Body of pancreas (tissue), 4 donors: ENCODE measurements around the gene AGPAT3. TPM values are rescaled to one million over a fixed set of nuclear protein-coding genes. Genes with fewer than 3 reads are reported as not detected.

ENCODE experiments used
- ATAC-seq: fragments of 150-250 bp; one replicate; pipeline ENCODE4 v1.9.1; 2016
- DNase-seq, 4 donors: peaks; one replicate each; pipeline ENCODE4 v3.0.0-alpha.2; 2019
- H3K27ac ChIP-seq, 4 donors: fragments of 200-600 bp; sonication (generic); 1 replicate in 3 of 4; 2 replicates in 1 of 4; pipeline versions ENCODE4 v1.5.1 to v1.6.1; 2016 to 2019; ENCODE audit warnings: mild to moderate bottlenecking in 1 of 4, mixed read lengths in 1 of 4, moderate library complexity in 1 of 4
- H3K27me3 ChIP-seq, 2 donors: fragments of 200-600 bp; sonication (generic); one replicate each; pipeline ENCODE4 v1.6.0; 2016; ENCODE audit warnings: mild to moderate bottlenecking in 1 of 2
- H3K36me3 ChIP-seq, 2 donors: fragments of 200-600 bp; sonication (generic); replicated peaks in 1 of 2; 2 replicates each; pipeline ENCODE4 v1.5.1; 2016; ENCODE audit warnings: low read depth in 2 of 2; ENCODE audit not compliant: insufficient read depth in 1 of 2
- H3K4me1 ChIP-seq: fragments of 200-600 bp; sonication (generic); one replicate; pipeline ENCODE4 v1.6.0; 2016
- H3K4me3 ChIP-seq, 2 donors: fragments of 200-600 bp; sonication (generic); 1 replicate in 1 of 2; 2 replicates in 1 of 2; pipeline ENCODE4 v1.5.1; 2016 to 2019
- H3K9me3 ChIP-seq, 3 donors: fragments of 200-600 bp; sonication (generic); 1 replicate in 2 of 3; 2 replicates in 1 of 3; pipeline ENCODE4 v1.5.1; 2016
- CTCF ChIP-seq, 7 experiments: fragments of 450-650 bp in 4 of 7; fragments of 200-600 bp in 3 of 7; sonication (generic) in 3 of 7; IDR thresholded peaks; one replicate each; pipeline ENCODE4 v1.5.1; 2016 to 2019; ENCODE audit warnings: antibody characterized with exemption in 7 of 7
- POLR2A ChIP-seq, 3 donors: fragments of 450-650 bp; IDR thresholded peaks; one replicate each; pipeline ENCODE4 v1.6.1; 2016; ENCODE audit warnings: antibody characterized with exemption in 3 of 3, mild to moderate bottlenecking in 2 of 3
- WGBS, 2 donors: methylation state at CpG; one replicate each; pipeline ENCODE4 v1.1.5; 2017; 5-methylcytosine and 5-hydroxymethylcytosine counted together
- intact Hi-C: fragments of 100-400 bp; cut with DNase I; formaldehyde crosslinking; loops from one replicate; pipeline ENCODE4 v1.15.1; 2023
- total RNA-seq, 2 donors: library from RNA; depleted of rRNA; stranded (reverse); fragments of >200 nt; gene quantifications; one replicate each; pipeline ENCODE4 v1.1.0, GENCODE V29; 2016

The AGPAT3 gene
- total RNA-seq: 10 to 100 TPM; 21.8 to 39.2 TPM

GRCh38 chr21:43864962-43865539, at the start of gene AGPAT3:
Gene AGPAT3, plus strand, starts transcription at chr21:43865223. Its CDS starts 94,459 bp downstream, at chr21:43959682.
- ATAC-seq (peak; percentile 23), DNase-seq (peak in 1 of 4 donors; percentile 32)
- peak within 1 kb of the TSS; percentile 81 to 97 (median 92) for H3K27ac ChIP-seq
- WGBS, 2 donors: 1% methylated on average over 32 of the region's 102 CpGs; no CpG with 5 or more reads in 1 of the 2 donors
- H3K36me3 ChIP-seq: no peaks in the 10 kb centered on the region
- no peaks in the 10 kb centered on the region for H3K9me3 ChIP-seq
- intact Hi-C loops: no loop called here
- H3K27me3 ChIP-seq: no peaks in the 10 kb centered on the region
- H3K4me1 ChIP-seq: peaks cover 52% of the 10 kb centered on the region
- peak within 1 kb of the TSS; percentile 32 to 78 for H3K4me3 ChIP-seq
- TF ChIP-seq POLR2A (IDR thresholded peaks at IDR 0.05) (no peak), CTCF (IDR thresholded peaks at IDR 0.05) (no peak)

GRCh38 chr21:43815991-43816390, 49.0 kb upstream of the AGPAT3 start:
- no peaks in the 10 kb centered on the region for H3K27me3 ChIP-seq
- H3K27ac ChIP-seq: no peak overlapping the region
- DNase-seq: no peak

GRCh38 chr21:43816611-43817071, 48.4 kb upstream of the AGPAT3 start:
- H3K4me1 ChIP-seq: peaks cover 7% of the 10 kb centered on the region
- WGBS, 2 donors: 71 to 80% methylated on average over 6 to 14 of the region's 14 CpGs
- H3K4me3 ChIP-seq: no peak overlapping the region
- ATAC-seq (no peak), DNase-seq (no peak)
- H3K27ac ChIP-seq: no peak overlapping the region
- H3K27me3 ChIP-seq: no peaks in the 10 kb centered on the region
- H3K36me3 ChIP-seq: no peaks in the 10 kb centered on the region
- intact Hi-C loops: no loop called here
- TF ChIP-seq POLR2A (IDR thresholded peaks at IDR 0.05): no peak
- no peak for TF ChIP-seq CTCF (IDR thresholded peaks at IDR 0.05)
- H3K9me3 ChIP-seq: peaks cover 0 to 6% (median 0%) of the 10 kb centered on the region in 3 donors

More at GRCh38 chr21:43815991-43816390, 49.0 kb upstream of the AGPAT3 start:
- no peaks in the 10 kb centered on the region for H3K36me3 ChIP-seq
- H3K4me3 ChIP-seq: no peak overlapping the region
- no peak for ATAC-seq
- TF ChIP-seq CTCF (IDR thresholded peaks at IDR 0.05): no peak
- TF ChIP-seq POLR2A (IDR thresholded peaks at IDR 0.05): no peak
- intact Hi-C loops: no loop called here
- H3K4me1 ChIP-seq: peaks cover 8% of the 10 kb centered on the region
- peaks cover 0 to 6% (median 0%) of the 10 kb centered on the region in 3 donors for H3K9me3 ChIP-seq
- WGBS, 2 donors: 83 to 91% methylated on average over 7 to 15 of the region's 15 CpGs

- 84 to 90% methylated on average over 9 to 26 of the region's 29 CpGs for WGBS, 2 donors
- Histone ChIP-seq H3K4me1 (peaks cover 7% of the 10 kb centered on the region), H3K27me3 (no peaks in the 10 kb centered on the region), H3K36me3 (no peaks in the 10 kb centered on the region), H3K4me3 (no peak overlapping the region), H3K27ac (no peak overlapping the region), H3K9me3 (peaks cover 0 to 6% (median 0%) of the 10 kb centered on the region in 3 donors)
- ATAC-seq (no peak), DNase-seq (no peak)
- TF ChIP-seq CTCF (IDR thresholded peaks at IDR 0.05): no peak
- intact Hi-C loops: no loop called here
These were observed 47.6 kb upstream of the AGPAT3 start for GRCh38 chr21:43817157-43818086.
